ENCODE data around the gene CNPY4.

The CNPY4 gene

DNA sequence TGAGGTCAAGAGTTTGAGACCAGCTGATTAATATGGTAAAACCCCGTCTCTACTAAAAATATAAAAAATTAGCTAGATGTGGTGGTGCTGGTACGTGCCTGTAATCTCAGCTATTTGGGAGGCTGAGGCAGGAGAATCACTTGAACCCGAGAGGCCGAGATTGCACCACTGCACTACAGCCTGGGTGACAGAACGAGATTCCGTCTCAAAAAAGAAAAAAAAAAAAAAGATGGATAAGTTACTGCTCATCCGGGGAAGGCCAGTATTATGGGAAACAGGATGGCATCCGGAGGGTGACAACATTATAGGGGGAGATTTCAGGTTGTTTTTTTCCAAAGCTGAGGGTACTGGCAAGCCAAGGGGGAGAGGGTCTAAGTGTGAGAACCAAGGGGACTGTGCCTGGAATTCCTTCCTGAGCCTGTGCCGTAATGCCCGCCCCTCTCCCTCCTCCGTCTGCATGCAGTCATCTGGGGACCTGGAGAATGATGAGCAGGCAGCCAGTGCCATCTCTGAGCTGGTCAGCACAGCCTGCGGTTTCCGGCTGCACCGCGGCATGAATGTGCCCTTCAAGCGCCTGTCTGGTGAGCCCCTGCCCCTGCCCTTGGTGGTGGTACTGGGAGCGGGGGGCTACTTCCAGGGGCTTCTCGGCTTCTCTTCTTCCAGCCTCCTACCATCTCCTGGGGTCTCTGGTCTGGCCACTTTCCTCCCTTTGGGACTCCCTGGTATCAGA, 33.7 kb downstream of the CNPY4 start:
- no peak for DNase-seq

DNA sequence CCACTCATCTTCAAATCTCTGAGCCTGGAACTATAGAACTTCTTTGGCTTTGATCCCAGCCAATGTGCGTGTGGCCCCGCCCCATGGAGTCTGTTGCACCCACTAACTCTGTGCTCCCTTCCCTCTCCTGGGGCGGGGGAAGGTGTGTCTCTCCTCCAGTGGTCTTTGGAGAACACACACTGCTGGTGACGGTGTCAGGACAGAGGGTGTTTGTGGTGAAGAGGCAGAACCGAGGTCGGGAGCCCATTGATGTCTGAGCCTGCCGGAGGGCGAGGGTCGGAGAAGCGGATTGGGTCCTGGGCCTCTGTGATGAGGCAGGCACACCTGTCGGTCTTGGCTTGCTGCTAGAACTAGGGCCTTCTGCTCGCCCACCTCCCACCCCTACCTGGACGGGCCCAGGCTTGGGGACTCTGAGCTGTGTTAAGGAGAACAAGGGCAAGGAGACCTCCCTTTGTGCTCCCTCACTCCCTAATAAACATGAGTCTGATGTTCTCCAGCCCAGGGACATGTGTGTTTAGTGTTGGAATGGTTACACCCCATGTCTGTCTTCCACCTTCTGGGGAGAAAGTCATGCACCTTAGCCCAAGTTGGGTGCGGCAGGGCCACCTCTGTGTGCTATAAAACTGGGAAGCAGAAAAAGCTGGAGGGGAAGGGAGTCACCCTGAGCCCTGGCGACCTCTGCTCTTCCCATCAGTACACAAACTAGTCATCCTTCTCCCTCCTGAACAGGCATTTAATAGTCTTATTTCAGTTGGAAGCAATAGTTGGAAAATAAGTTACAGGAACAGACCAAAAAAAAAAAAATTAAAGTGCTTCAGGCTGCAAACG, 34.5 kb downstream of the CNPY4 start:
- DNase-seq = peak; percentile 52

DNA sequence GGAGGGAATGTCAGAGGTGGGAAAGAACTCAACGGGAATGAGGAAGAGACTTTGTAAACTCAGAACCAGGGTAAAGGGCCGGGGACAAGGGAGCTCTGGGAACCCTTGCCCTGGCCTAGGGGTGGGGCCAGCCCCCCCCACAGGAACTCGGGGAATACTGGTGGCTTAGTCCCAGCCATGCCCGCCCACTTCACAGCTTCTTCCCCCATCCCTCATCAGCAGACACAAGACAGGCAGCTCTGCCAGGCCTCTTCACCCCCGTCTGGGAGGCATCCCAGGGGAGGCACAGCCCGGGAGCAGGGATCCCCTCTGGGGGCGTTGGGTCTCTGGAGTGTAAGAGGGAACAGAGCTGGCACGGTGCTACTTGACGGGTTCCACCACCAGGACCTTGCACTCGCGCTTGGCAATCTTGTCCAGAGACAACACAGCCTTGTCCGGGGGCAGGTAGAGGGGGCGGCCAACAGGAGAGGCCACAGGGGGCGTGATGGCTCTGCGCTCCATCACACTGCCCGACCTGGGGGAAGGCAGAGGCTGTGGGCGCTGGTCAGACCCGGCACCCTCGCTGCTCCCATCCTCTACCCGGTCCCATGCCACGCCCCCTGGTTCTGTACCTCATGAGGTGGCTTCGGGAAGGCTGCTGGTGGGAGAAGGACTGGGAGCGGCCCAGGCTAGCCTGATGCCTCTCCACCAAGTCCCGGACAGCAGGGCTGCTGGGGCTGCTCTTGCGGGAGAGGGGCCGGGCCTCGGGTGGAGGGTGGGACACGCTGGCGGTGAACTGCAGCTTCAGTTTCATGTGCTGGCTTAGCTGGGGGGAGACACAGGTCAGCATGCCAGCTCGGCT, 35.4 kb downstream of the CNPY4 start:
- no peak for DNase-seq

DNA sequence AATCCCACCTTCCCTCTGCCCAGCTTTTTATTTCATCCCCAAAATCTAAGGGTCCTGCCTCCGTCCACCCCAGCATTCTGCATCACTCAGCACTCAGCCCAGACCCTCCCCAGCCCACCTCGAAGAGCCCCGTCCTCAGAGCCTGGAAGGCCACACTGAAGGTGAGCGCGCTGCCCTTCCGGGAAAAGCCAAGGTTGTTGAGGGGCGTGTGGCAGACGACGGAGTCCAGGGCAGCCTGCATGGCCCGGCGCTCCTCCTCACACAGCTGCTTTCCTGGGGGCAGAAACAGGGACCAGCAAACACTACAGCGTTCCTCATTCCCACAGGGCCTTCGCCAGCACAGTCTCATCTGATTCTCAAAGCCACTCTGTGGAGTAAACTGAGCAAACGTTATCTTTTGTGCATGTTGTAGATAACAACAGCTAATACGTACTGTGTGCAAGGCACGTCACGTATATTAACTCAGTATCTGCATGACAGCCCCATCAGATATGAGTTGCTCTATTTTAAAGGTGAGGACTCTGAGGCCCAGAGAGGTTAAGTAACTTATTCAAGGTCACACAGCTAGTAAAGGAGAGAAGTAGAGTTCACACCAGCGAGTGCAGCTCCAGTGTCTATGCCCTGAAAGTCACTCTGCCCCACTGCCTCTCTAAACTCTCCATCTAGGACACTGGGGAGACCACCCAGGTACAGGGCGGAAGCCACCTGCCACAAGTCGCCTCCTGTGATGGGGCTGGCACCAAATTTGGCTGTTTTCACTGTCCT, 36.3 kb downstream of the CNPY4 start:
- no peak for DNase-seq

DNA sequence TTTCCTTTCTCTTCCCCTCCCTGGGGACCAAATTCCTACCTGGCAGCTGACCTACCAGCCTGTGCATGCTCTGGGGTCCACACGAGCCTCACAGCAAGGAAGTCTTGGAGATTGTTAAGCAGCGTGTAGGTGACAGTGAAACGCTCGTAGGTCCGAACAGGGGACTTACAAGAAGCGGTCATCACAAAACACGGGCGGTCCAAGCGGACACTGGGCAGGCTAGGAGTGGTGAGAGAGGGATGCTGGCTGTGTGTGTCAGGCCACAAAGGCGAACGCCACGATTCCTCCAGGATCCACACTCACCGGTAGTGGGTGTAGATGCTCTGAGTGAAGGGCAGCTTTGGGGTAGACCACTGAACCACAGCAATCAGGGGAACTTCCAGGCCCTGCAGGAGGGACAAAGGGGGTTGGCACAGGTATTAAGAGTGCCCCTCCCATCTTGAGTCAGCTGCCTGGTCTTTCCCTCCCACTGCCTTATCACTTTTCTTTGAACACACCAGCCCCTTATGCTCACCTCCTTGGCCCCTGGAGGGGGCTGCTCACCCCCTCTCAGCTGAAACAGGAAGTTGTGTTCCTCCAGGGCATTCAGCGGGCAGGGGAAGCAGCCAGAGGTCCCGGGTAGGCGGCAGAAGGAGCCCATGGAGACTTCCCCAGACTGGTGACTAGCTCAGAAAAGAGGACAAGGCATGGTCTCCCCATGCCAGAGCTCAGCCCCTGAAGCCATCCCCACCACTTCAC, 37.1 kb downstream of the CNPY4 start:
- DNase-seq = peak; percentile 63

DNA sequence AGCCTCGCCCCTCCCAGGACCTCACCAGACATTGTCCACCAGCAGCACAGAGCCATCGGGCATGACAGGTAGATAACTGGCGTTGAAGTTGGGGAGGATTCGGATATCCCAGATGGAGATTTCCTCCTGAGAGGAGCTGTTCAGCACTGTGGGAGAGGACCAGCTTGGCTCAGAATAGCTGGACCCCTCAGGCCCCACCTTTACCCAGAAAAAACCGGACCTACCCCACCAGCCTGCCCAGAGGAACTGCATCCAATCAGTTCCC, 37.6 kb downstream of the CNPY4 start:
- no peak for DNase-seq

DNA sequence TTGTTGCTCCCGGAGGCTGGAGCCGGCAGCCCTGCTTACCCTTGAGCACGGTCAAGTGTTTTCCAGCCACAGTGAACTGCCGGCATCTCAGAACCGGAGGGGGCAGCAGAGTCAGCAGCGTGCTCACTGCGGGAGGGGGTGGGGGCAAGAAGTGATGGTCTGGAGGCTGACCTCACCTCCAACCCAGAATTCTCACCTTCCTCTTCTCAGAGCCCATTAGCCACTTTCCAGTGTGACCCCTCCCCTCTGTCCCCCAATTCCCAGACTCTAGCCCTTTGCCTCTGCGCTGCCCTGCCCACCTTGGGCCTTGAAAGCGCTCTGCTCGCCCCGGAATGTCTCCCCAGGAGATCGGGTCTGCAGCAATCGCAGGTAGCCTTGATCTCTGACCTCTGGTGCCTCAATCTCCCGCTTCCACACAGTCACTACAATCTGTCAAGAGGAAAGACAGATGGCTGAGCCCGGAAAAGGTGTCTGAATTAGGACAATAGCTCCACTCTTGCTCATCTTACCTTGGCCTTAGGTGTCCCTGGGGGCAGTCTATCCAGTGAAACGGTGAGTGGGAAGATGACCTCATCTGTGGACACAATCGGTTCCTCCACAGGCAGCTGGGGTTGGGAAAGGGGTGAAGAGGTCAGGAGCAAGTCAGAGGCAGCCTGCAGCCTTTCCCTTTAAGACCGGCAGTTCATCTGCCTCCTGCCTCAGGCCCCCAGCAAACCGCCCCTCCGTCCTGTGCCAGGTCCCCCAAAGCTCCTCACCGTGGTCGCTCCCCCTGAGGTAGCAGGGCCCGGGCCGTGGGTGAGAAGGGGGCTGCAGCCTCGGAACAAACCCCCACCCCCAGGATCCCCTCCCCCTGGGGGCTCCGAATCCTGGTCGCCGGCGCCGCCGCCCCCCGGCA, 38.1 kb downstream of the CNPY4 start:
- DNase-seq = no peak

GRCh38 chr7:100158229-100159098, 39.0 kb downstream of the CNPY4 start, which contains the start of gene TRAPPC14:
Gene TRAPPC14, minus strand, starts transcription at chr7:100158723. Its CDS starts 224 bp downstream, at chr7:100158499.
- DNase-seq = peak; percentile 94

DNA sequence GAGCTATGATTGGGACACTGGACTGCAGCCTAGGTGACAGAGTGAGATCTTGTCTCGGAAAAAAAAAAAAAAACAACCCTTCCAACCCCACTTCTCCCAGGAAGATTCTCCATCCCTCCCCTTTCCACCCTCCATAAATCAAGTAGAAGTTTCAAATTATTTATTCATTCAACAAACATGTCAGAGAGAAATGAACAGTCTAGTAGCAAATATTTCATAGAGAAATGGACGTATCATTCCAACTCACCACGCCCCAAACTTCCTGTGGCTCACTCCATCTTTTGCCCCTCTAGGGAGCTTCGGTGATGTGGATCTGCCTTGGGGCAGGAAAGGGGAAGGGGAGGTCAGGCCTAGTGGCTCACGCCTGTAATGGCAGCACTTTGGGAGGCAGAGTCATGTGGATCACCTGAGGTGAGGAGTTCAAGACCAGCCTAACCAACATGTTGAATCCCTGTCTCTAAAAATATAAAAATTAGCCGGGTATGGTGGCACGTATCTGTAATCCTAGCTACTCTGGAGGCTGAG, 39.7 kb downstream of the CNPY4 start:
- DNase-seq = no peak

- DNase-seq = no peak
Measured at GRCh38 chr7:100160067-100160466, 40.6 kb downstream of the CNPY4 start.

- DNase-seq = no peak
Measured at GRCh38 chr7:100163006-100163531, 43.6 kb downstream of the CNPY4 start.

DNA sequence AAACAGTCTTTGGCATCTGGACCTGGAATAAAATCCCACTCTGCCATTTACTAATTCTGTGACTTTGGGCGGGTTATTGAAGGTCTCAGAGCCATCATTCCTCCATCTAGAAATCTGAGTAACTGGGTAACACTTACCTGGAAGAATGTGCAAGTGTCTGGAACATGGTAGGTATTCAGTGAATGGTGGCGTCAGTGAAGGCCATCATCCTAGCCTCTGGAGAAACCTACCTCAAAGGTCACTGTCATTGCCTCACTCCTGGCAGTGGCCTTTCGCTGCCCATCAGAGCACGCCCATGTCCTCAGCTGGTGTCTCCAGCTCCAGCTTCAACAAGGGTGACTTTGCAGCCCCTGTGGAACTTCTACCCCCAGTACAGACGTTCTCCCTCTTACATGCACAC, 44.4 kb downstream of the CNPY4 start:
- DNase-seq = no peak

DNA sequence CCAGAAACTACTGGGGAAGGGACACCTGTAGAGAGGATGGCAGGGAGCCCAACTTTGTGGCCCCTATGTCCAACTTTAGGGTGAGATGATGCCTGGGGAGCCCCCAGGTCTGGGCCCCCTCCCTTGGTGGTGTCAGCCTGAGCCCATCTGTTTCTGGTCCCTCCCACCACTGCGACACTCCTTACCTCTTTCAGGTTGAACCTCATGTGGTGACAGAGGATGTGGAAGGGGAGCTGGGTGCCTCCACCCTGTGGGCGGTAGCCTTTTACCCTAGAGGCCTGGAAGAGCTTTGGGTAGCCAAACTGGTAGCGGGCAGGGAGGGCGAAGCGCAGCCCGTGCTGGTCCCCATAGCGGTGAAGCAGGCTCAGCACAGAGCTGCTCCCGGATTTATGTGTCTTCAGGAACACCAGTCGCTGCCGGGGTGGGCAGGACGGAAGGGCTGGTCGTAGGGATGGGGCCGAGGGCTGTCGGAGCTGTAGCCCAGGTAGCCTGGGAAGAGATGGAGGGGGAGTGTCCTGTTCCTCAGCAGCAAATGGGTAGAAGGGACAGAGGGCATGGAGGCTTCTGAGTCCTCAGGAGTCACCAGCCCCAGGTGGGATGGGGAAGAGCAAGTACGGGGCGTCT, 47.0 kb downstream of the CNPY4 start:
- no peak for DNase-seq

DNA sequence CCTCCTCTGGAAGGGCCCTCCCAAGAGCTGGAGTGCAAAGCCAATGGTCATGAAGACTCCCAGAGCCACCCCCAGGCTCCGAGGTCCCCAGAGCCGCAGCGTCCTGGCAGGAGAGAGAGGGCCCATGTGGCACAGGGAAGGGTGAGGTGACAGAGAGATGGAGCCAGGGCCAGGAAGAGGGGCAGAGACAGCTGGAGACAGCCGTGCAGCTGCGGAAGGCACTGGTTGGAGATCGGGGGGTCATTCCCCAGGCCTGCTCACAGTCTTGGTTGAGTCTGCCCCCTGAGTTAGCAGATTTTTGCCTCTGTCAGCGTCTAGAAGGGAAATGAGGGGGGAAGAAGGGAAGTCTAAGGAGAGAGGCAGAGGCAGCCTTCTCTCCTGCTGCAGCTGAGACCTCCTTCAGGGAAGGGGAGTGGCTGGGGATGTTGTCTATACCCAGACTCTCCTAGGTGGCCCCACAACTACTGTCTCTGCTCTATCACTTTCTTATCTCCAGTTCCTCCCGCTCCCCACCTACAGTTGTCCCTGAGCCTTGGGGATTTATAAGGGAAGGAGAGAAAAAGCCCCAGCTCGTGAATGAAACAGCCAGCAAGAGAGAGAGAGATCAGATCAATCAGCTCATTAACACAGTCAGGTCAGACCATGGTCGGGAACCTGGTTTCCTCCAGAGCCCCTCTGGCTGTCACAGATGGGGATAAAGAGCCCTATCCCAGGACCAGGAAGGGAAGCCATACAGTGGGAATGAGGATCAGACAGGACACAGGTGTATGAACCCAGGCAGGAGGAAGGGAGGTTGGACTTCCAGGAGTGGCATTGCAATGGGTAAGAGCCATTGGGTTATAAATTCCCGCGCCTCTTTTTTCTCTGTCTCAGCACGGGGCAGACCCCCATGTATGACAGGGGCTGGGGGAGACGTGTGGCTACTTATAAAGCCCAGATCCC, 47.8 kb downstream of the CNPY4 start:
- DNase-seq = no peak

DNA sequence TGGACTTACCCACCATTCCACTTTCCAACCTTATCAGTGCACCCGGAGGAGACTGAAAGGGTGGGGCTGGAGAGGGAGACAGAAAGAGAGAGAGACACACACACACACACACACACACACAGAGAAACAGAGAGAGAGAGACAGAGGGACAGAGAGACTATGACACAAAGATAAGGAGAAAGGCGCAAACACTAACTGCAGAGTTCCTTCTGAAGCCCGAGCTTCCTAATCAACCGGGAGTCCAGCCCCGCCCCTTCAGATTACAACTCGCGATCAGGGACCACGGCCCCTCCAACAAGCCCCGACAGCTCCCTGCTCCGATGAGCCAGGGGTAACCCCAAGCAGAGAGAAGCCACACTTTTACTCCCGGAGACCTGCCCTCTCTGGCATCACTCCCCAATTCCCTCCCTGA, 48.5 kb downstream of the CNPY4 start:
- peak; percentile 74 for DNase-seq

- no peak for DNase-seq
Measured at GRCh38 chr7:100169147-100169850, 49.9 kb downstream of the CNPY4 start.

All from hematopoietic multipotent progenitor cell treated with erythropoietin and hydrocortisone succinate and interleukin-3 and kit ligand, for 4 days (in vitro differentiated cells).